Osteocyte (in vitro differentiated cells): Measurements from ENCODE around the gene OR9Q1. TPM values are rescaled to one million over a fixed set of nuclear protein-coding genes. Genes with fewer than 3 reads are reported as not detected.

ENCODE experiments used
- DNase-seq: peaks from one replicate; pipeline ENCODE4 v3.0.0; 2021; ENCODE audit warnings: mixed read lengths; ENCODE audit not compliant: unreplicated experiment; ENCODE audit errors: extremely low spot score
- H3K27ac Mint-ChIP-seq: one replicate; pipeline ENCODE4 v1.8.0; 2021; ENCODE audit warnings: mild to moderate bottlenecking, mixed read lengths; ENCODE audit not compliant: unreplicated experiment
- H3K27me3 Mint-ChIP-seq: one replicate; pipeline ENCODE4 v1.8.0; 2021; ENCODE audit warnings: mixed read lengths; ENCODE audit not compliant: unreplicated experiment
- H3K36me3 Mint-ChIP-seq: one replicate; pipeline ENCODE4 v1.8.0; 2021; ENCODE audit warnings: mixed read lengths; ENCODE audit not compliant: unreplicated experiment
- H3K4me1 Mint-ChIP-seq: one replicate; pipeline ENCODE4 v1.8.0; 2021; ENCODE audit warnings: mixed read lengths; ENCODE audit not compliant: unreplicated experiment
- H3K4me3 Mint-ChIP-seq: one replicate; pipeline ENCODE4 v1.8.0; 2021; ENCODE audit warnings: mild to moderate bottlenecking, moderate library complexity, mixed read lengths; ENCODE audit not compliant: unreplicated experiment
- H3K9me3 Mint-ChIP-seq: one replicate; pipeline ENCODE4 v1.8.0; 2021; ENCODE audit warnings: mixed read lengths; ENCODE audit not compliant: unreplicated experiment
- CTCF ChIP-seq: fragments of 200-600 bp; sonication (generic); IDR thresholded peaks from 2 replicates; pipeline ENCODE4 v1.5.0; 2021; ENCODE audit warnings: antibody characterized with exemption, mild to moderate bottlenecking, moderate library complexity
- total RNA-seq: library from RNA; stranded (reverse); gene quantifications from 2 replicates; pipeline ENCODE4 v1.2.1, GENCODE V29; 2021

The OR9Q1 gene
- total RNA-seq, 1 donor from 2014 or later: not detected

GRCh38 chr11:58097437-58097836 lies 73.8 kb downstream of the OR9Q1 start:
- Mint-ChIP-seq H3K4me1 (no peaks in the 10 kb centered on the region), H3K27ac (no peak overlapping the region), H3K27me3 (no peaks in the 10 kb centered on the region), H3K36me3 (no peaks in the 10 kb centered on the region), H3K9me3 (peaks cover 4% of the 10 kb centered on the region), H3K4me3 (no peak overlapping the region)
- no peak for TF ChIP-seq CTCF
- no peak for DNase-seq

GRCh38 chr11:58121096-58121495 lies 97.4 kb downstream of the OR9Q1 start:
- H3K4me1 Mint-ChIP-seq: no peaks in the 10 kb centered on the region
- no peak overlapping the region for H3K4me3 Mint-ChIP-seq
- H3K27me3 Mint-ChIP-seq: no peaks in the 10 kb centered on the region
- no peaks in the 10 kb centered on the region for H3K9me3 Mint-ChIP-seq
- no peak for DNase-seq
- no peak overlapping the region for H3K27ac Mint-ChIP-seq
- H3K36me3 Mint-ChIP-seq: no peaks in the 10 kb centered on the region
- no peak for TF ChIP-seq CTCF

- H3K9me3 Mint-ChIP-seq: no peaks in the 10 kb centered on the region
- H3K4me1 Mint-ChIP-seq: no peaks in the 10 kb centered on the region
- H3K36me3 Mint-ChIP-seq: no peaks in the 10 kb centered on the region
- no peak within 1 kb of the TSS for H3K27ac Mint-ChIP-seq
- no peaks in the 10 kb centered on the region for H3K27me3 Mint-ChIP-seq
- no peak for TF ChIP-seq CTCF
- no peak for DNase-seq
- no peak within 1 kb of the TSS for H3K4me3 Mint-ChIP-seq
Measured at GRCh38 chr11:58125469-58125868, 101.8 kb downstream of the OR9Q1 start, which contains the start of gene OR9I1. TSS of gene OR9I1 (minus strand) at chr11:58125530. CDS start at chr11:58119444, 6,086 bp downstream.

GRCh38 chr11:58127350-58127749 lies 103.7 kb downstream of the OR9Q1 start:
- Mint-ChIP-seq H3K27me3 (no peaks in the 10 kb centered on the region), H3K4me1 (no peaks in the 10 kb centered on the region), H3K36me3 (no peaks in the 10 kb centered on the region), H3K27ac (no peak overlapping the region), H3K9me3 (no peaks in the 10 kb centered on the region), H3K4me3 (no peak overlapping the region)
- no peak for DNase-seq
- no peak for TF ChIP-seq CTCF

GRCh38 chr11:58133309-58134076 lies 109.8 kb downstream of the OR9Q1 start:
- Mint-ChIP-seq H3K4me1 (no peaks in the 10 kb centered on the region), H3K36me3 (no peaks in the 10 kb centered on the region), H3K27me3 (no peaks in the 10 kb centered on the region), H3K4me3 (no peak overlapping the region), H3K9me3 (no peaks in the 10 kb centered on the region), H3K27ac (no peak overlapping the region)
- no peak for TF ChIP-seq CTCF
- DNase-seq: no peak
